Mucosa of descending colon (tissue), 3 donors: Measurements from ENCODE around the gene GABBR1. TPM values are rescaled to one million over a fixed set of nuclear protein-coding genes. Genes with fewer than 3 reads are reported as not detected.

Experiments used
- ATAC-seq: fragments of 200-7000 bp; cut with Tn5 transposase; one replicate; pipeline ENCODE4 v1.9.1; 2020; ENCODE audit warnings: mild to moderate bottlenecking, moderate library complexity
- DNase-seq, 3 donors: peaks; one replicate each; pipeline ENCODE4 v3.0.0-alpha.2; 2020
- H3K36me3 ChIP-seq: fragments of 200-600 bp; one replicate; pipeline ENCODE4 v1.8.0; 2021; ENCODE audit warnings: low read depth, mild to moderate bottlenecking
- H3K4me1 ChIP-seq: fragments of 200-600 bp; one replicate; pipeline ENCODE4 v1.8.0; 2021; ENCODE audit warnings: low read depth, mild to moderate bottlenecking
- H3K4me3 ChIP-seq: fragments of 200-600 bp; one replicate; pipeline ENCODE4 v1.8.0; 2021; ENCODE audit warnings: mild to moderate bottlenecking
- H3K9me3 ChIP-seq: fragments of 200-600 bp; one replicate; pipeline ENCODE4 v1.8.0; 2021; ENCODE audit warnings: mild to moderate bottlenecking
- CTCF ChIP-seq: fragments of 200-600 bp; IDR thresholded peaks from one replicate; pipeline ENCODE4 v1.8.0; 2022; ENCODE audit warnings: antibody characterized with exemption, mild to moderate bottlenecking
- intact Hi-C, 2 donors: fragments of 100-400 bp; cut with DNase I in 1 of 2; cut with micrococcal nuclease in 1 of 2; formaldehyde crosslinking; loops; one replicate each; pipeline versions ENCODE4 v1.11.0 to v1.11.1; 2022; cut with DNase I, micrococcal nuclease
- total RNA-seq, 3 donors: library from RNA; stranded (reverse); fragmentation: NEBNext Ultra II Directional in 2 of 3; extraction: Animal tissue kit (Norgen Biotek cat#: 25700) in 2 of 3; gene quantifications; one replicate each; pipeline versions ENCODE4 v1.2.1 to v1.2.4, GENCODE V29; 2021 to 2023
- donor health status: DM: no; HTN: no; CAD: no; lungs with moderate emphysema.
- donor health status: DM: no; HTN: no; CAD: no.
- donor health status: DM: no; HTN: yes; CAD: no.

Gene GABBR1
- total RNA-seq, 3 donors from 2014 or later: 12.2 to 62.5 (median 21.8) TPM

- Histone ChIP-seq H3K4me1 (peaks cover 18% of the 10 kb centered on the region), H3K36me3 (no peaks in the 10 kb centered on the region), H3K9me3 (no peaks in the 10 kb centered on the region), H3K4me3 (no peak overlapping the region)
- ATAC-seq (peak; percentile 62), DNase-seq (peak; percentile 75 to 79 (median 77))
- intact Hi-C loops: no loop called here
- peak; percentile 29 for TF ChIP-seq CTCF
Measured at GRCh38 chr6:29628419-29629281, 4.3 kb downstream of the GABBR1 start.

- ATAC-seq (peak; percentile 31), DNase-seq (peak; percentile 46 to 72 (median 65))
- no peak for TF ChIP-seq CTCF
- Histone ChIP-seq H3K9me3 (no peaks in the 10 kb centered on the region), H3K36me3 (no peaks in the 10 kb centered on the region), H3K4me3 (no peak overlapping the region), H3K4me1 (peaks cover 18% of the 10 kb centered on the region)
- intact Hi-C loops: no loop called here
Measured at GRCh38 chr6:29627755-29628418, 5.1 kb downstream of the GABBR1 start.

- no peak for TF ChIP-seq CTCF
- no peak overlapping the region for H3K4me3 ChIP-seq
- ATAC-seq (no peak), DNase-seq (peak in 1 of 3 donors; percentile 54)
- H3K9me3 ChIP-seq: no peaks in the 10 kb centered on the region
- H3K36me3 ChIP-seq: no peaks in the 10 kb centered on the region
- intact Hi-C loops: no loop called here
- H3K4me1 ChIP-seq: peaks cover 15% of the 10 kb centered on the region
Measured at GRCh38 chr6:29626948-29627754, 5.8 kb downstream of the GABBR1 start.

- H3K4me1 ChIP-seq: peaks cover 9% of the 10 kb centered on the region
- intact Hi-C loops: no loop called here
- no peak for TF ChIP-seq CTCF
- DNase-seq (no peak), ATAC-seq (no peak)
- H3K36me3 ChIP-seq: no peaks in the 10 kb centered on the region
- no peak overlapping the region for H3K4me3 ChIP-seq
- H3K9me3 ChIP-seq: no peaks in the 10 kb centered on the region
Measured at GRCh38 chr6:29625337-29625930, 7.5 kb downstream of the GABBR1 start.

GRCh38 chr6:29624520-29624961, 8.4 kb downstream of the GABBR1 start:
- no peaks in the 10 kb centered on the region for H3K9me3 ChIP-seq
- no peak overlapping the region for H3K4me3 ChIP-seq
- intact Hi-C loops: no loop called here
- TF ChIP-seq CTCF: no peak
- peaks cover 9% of the 10 kb centered on the region for H3K4me1 ChIP-seq
- ATAC-seq (no peak), DNase-seq (no peak)
- no peaks in the 10 kb centered on the region for H3K36me3 ChIP-seq
